Testis (tissue), 3 donors: Measurements from ENCODE around the gene HMOX1. TPM values are rescaled to one million over a fixed set of nuclear protein-coding genes. Genes with fewer than 3 reads are reported as not detected.

Experiments
- DNase-seq: peaks from one replicate; pipeline ENCODE4 v3.0.0-alpha.2; 2019
- H3K27ac ChIP-seq, 2 donors: fragments of 200-600 bp; sonication (generic); one replicate each; pipeline ENCODE4 v1.5.1; 2019
- H3K27me3 ChIP-seq: fragments of 200-600 bp; sonication (generic); one replicate; pipeline ENCODE4 v1.5.1; 2019
- H3K36me3 ChIP-seq: fragments of 200-600 bp; sonication (generic); one replicate; pipeline ENCODE4 v1.5.1; 2017; ENCODE audit warnings: low read depth; ENCODE audit errors: missing control alignments
- H3K4me1 ChIP-seq: fragments of 200-600 bp; sonication (generic); one replicate; pipeline ENCODE4 v1.5.1; 2019
- H3K4me3 ChIP-seq, 2 donors: fragments of 200-600 bp; sonication (generic); one replicate each; pipeline ENCODE4 v1.5.1; 2017 to 2019
- H3K9me3 ChIP-seq: fragments of 200-600 bp; sonication (generic); one replicate; pipeline ENCODE4 v1.5.1; 2017
- CTCF ChIP-seq, 3 experiments: fragments of 450-650 bp in 2 of 3; fragments of 200-600 bp in 1 of 3; sonication (generic) in 1 of 3; IDR thresholded peaks; one replicate each; pipeline ENCODE4 v1.5.1; 2016 to 2019; ENCODE audit warnings: antibody characterized with exemption in 3 of 3, mild to moderate bottlenecking in 2 of 3, moderate library complexity in 1 of 3
- POLR2A ChIP-seq: fragments of 450-650 bp; IDR thresholded peaks from one replicate; pipeline ENCODE4 v1.6.1; 2017; ENCODE audit warnings: antibody characterized with exemption, mild to moderate bottlenecking, moderate library complexity
- WGBS, 2 donors: methylation state at CpG; one replicate each; pipeline ENCODE4 v1.1.5; 2018; 5-methylcytosine and 5-hydroxymethylcytosine counted together
- intact Hi-C: fragments of 100-400 bp; cut with DNase I; formaldehyde crosslinking; loops from one replicate; pipeline ENCODE4 v1.15.1; 2023; ENCODE audit warnings: low total_unique reads
- polyA plus RNA-seq: library from polyadenylated mRNA; stranded (reverse); fragments of 350-450 nt; fragmentation: Illumina TruSeq; extraction: RNeasy Lipid Tissue Mini Kit (QIAGEN cat#74804); gene quantifications from one replicate; pipeline ENCODE4 v1.2.3, GENCODE V29; 2014; ENCODE audit warnings: low read depth, low replicate concordance; ENCODE audit not compliant: insufficient read depth
- total RNA-seq, 2 donors: library from RNA; depleted of rRNA; stranded (reverse); fragments of >200 nt; gene quantifications; one replicate each; pipeline ENCODE4 v1.2.3, GENCODE V29; 2016

Gene HMOX1
- total and polyA plus RNA-seq, 3 donors from 2014 or later, result 22.0 to 37.8 (median 35.2) TPM

- no peak overlapping the region for H3K4me3 ChIP-seq
- TF ChIP-seq CTCF (IDR thresholded peaks at IDR 0.05) (no peak), POLR2A (no peak)
- H3K9me3 ChIP-seq, result no peaks in the 10 kb centered on the region
- 55 to 74% methylated on average over 1 to 2 of the region's 2 CpGs for WGBS, 2 donors
- no peak for DNase-seq
- peak overlapping the region in 1 of 2 donors; percentile 57 for H3K27ac ChIP-seq
- no peaks in the 10 kb centered on the region for H3K27me3 ChIP-seq
- H3K4me1 ChIP-seq, result peaks cover 13% of the 10 kb centered on the region
- no peaks in the 10 kb centered on the region for H3K36me3 ChIP-seq
- intact Hi-C loops, result no loop called here
These were observed 10.9 kb upstream of the HMOX1 start for GRCh38 chr22:35369996-35370395.

- 83 to 85% methylated on average over 6 of the region's 6 CpGs for WGBS, 2 donors
- DNase-seq, result no peak
- Histone ChIP-seq H3K27me3 (no peaks in the 10 kb centered on the region), H3K27ac (no peak overlapping the region), H3K9me3 (no peaks in the 10 kb centered on the region), H3K4me1 (peaks cover 39% of the 10 kb centered on the region), H3K4me3 (no peak overlapping the region), H3K36me3 (no peaks in the 10 kb centered on the region)
- TF ChIP-seq CTCF (IDR thresholded peaks at IDR 0.05) (no peak), POLR2A (no peak)
- intact Hi-C loops, result no loop called here
These were observed 7.1 kb upstream of the HMOX1 start for GRCh38 chr22:35373781-35374180.

- intact Hi-C loops, result no loop called here
- WGBS, 2 donors, result 81 to 91% methylated on average over 3 of the region's 3 CpGs
- Histone ChIP-seq H3K9me3 (no peaks in the 10 kb centered on the region), H3K27ac (peak overlapping the region in 1 of 2 donors; percentile 12), H3K36me3 (no peaks in the 10 kb centered on the region), H3K27me3 (no peaks in the 10 kb centered on the region), H3K4me3 (no peak overlapping the region), H3K4me1 (peaks cover 45% of the 10 kb centered on the region)
- no peak for DNase-seq
- no peak for TF ChIP-seq CTCF (IDR thresholded peaks at IDR 0.05)
- no peak for TF ChIP-seq POLR2A
These were observed 5.9 kb upstream of the HMOX1 start for GRCh38 chr22:35375031-35375430.

- Histone ChIP-seq H3K36me3 (no peaks in the 10 kb centered on the region), H3K27me3 (no peaks in the 10 kb centered on the region), H3K4me1 (peaks cover 44% of the 10 kb centered on the region), H3K4me3 (no peak overlapping the region), H3K27ac (peak overlapping the region in 1 of 2 donors; percentile 12), H3K9me3 (no peaks in the 10 kb centered on the region)
- DNase-seq, result no peak
- TF ChIP-seq CTCF (IDR thresholded peaks at IDR 0.05) (no peak), POLR2A (no peak)
- intact Hi-C loops, result no loop called here
- 76 to 87% methylated on average over 6 to 8 of the region's 8 CpGs for WGBS, 2 donors
These were observed 5.4 kb upstream of the HMOX1 start for GRCh38 chr22:35375526-35375925.

GRCh38 chr22:35376728-35377472 is 4.0 kb upstream of the HMOX1 start:
- peak; percentile 95 for DNase-seq
- H3K4me3 ChIP-seq, result no peak overlapping the region
- intact Hi-C loops, result no loop called here

More at GRCh38 chr22:35376728-35377472, 4.0 kb upstream of the HMOX1 start:
- H3K36me3 ChIP-seq, result no peaks in the 10 kb centered on the region
- peak overlapping the region; percentile 65 to 89 for H3K27ac ChIP-seq
- no peaks in the 10 kb centered on the region for H3K9me3 ChIP-seq
- TF ChIP-seq CTCF (IDR thresholded peaks at IDR 0.05) (no peak), POLR2A (no peak)
- H3K27me3 ChIP-seq, result no peaks in the 10 kb centered on the region
- peaks cover 45% of the 10 kb centered on the region for H3K4me1 ChIP-seq
- WGBS, 2 donors, result 7 to 15% methylated on average over 15 to 17 of the region's 17 CpGs
